ENCODE measurements around the gene GNAI1.

The GNAI1 gene

DNA sequence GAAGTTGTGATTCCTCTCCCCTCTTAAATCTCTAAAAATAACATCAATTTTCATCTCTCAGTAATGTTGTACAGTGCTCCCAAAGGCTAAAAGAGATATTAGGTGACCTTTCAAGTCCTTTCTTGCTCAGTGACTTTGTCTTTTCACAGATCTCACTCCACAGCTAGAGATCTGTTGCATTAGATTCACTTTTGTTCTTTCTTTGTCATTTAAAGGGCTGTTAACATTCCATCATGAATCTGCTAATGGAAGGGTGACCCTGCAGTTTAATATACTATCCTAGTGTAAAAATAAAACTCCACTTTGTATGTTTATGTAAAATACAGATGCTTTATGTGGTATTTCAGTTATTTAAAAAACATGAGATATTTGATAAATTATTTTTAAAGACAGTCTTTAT lies 30.5 kb downstream of the GNAI1 start:
- DNase-seq: no peak

DNA sequence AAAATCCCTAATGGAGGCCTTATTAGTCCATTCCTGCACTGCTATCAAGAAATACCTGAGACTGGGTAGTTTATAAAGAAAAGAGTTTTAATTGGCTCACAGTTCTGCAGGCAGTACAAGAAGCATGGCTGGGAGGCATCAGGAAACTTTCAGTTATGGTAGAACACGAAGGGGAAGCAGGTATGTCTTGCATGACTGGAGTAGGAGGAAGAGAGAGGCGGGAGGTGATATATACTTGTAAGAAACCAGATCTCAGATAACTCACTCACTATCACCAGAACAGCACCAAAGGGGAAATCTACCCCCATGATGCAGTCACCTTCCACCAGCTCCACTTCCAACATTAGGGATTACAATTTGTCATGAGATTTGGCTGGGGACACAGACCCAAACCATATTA lies 35.8 kb downstream of the GNAI1 start:
- DNase-seq: no peak

DNA sequence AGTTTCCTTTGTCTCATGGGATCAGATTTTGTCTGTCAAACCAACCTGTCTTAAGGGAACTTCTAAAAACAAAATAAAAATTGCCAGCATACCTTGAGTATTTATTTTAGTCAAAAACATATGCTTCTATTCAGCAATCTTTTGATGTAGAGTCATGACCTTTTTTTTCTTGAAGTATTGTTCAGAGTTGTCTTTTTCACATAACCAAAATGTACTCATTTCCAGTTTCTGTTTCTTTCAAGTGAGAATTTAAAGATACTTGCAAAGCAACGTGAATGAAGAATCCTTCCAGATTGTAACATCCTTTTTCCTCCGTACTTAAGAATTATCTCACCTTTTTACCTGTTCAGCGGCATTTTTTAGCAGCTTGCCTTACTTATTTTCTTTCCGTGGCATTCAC lies 37.8 kb downstream of the GNAI1 start:
- no peak for DNase-seq

DNA sequence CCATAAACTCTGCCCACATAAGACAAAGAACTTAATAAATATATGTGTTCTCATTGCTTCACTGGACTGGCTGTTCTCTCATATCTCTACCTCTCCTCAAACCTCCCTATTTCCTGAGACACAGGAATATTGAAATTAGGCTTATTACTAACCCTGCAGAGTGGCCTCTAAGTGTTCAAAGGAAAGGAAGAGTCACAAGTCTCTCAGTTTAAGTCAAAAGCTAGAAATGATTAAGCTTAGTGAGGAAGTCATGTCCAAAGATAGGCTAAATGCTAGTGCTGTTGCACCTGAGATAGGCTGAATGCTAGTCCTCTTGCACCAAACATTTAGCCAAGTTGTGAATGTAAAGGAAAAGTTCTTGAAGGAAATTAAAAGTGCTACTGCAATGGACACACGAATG lies 41.1 kb downstream of the GNAI1 start:
- DNase-seq: no peak

DNA sequence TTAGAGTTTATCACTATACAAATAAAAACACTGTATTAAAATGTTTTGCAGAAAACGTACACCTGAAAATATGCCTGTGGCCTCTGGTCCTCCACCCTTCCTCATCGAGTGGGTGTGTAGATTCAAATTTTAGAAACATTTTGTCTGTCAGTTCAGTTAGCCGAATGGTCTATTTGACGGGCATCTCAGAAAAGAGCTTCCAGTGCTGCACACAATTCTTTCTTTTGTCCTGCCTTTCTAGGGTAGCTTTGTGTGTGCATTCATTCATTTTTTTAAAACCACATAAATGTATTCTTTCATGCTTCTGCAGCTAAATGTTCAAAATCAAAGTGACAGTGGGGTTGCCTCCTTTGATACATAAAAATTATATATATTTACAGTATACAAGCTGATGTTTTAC lies 46.8 kb downstream of the GNAI1 start:
- no peak for DNase-seq

DNA sequence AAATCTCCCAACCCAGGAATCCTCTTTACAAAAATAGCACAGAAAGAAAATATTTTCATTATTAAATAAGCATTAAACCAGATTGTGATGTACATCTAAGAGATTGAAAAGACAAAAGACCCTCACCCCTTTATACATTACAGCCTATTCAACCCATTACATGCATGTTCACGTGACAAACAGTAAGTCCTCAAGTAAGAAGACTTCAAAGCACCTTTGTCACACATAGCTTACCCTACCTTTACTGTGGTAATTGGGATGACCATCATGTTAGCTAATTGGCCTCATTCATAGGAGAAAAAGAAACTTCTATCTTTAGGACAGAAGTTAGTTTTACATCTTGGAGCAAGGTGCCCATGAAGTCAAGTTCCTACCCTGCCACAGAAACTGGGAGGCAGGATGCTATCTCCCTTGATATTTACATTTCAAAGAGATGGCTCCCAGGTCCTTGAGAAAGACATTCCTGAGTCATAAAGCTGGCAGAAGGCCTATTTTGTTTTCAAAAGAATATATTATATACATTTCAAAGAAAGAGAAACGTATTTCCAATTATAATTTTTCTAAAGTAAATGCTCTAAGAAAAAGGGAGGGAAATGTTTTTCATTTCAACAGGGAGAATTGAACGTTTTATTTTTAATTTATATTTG lies 48.1 kb downstream of the GNAI1 start:
- DNase-seq: no peak

DNA sequence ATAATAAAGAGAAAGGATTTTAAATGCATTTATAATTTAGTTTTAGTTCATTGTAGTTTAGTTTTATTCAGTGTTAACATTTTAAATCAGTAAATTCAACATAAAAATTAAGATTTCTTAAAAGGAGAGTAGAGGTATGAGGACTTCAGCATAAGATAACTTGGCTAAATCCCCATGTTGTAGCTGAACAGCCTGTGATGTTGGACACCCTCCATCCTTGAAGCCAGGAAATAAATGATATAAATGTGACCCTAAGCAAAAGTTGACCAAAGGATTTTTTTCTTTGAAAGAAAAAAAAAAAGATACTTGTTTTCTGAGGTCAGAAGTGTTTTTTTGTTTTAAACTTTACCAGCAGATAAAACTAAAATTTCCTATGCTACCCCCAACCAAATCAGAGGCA lies 48.7 kb downstream of the GNAI1 start:
- no peak for DNase-seq

DNA sequence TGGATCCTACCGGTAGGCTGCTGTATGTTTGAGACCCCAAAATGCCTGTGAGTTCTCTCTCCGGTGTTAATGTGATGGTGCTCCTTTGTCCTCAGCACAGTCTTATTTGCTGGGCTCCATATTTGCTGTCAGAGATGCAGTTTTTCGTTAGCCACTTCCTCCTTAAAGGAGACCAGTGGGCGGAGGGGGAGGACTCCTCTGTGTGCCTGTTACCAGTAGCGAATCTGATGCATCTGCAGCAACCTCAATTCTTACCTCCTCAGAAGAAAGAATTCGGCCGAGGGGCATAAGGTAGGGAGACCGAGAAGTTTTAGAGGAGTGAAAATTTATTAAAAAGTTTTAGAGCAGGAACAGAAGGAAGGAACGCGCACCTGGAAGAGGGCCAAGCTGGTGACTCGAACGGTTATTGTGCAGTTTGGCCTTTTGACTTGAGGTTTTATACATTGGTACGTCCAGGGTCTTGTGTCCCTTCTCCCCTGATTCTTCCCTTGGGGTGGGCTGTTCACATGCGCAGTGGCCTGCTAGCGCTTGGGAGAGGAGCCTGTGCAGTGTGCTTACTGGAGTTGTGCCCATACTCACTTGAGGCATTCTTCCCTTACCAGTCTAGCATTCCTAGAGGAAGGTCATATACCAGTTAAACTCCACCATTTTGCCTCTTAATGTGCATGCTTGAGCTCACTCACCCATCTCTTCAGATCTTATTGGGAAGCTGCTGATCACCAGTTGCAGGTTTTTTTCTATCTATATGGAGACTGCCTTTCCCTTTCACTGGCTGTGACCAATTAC lies 49.5 kb downstream of the GNAI1 start:
- DNase-seq: no peak

DNA sequence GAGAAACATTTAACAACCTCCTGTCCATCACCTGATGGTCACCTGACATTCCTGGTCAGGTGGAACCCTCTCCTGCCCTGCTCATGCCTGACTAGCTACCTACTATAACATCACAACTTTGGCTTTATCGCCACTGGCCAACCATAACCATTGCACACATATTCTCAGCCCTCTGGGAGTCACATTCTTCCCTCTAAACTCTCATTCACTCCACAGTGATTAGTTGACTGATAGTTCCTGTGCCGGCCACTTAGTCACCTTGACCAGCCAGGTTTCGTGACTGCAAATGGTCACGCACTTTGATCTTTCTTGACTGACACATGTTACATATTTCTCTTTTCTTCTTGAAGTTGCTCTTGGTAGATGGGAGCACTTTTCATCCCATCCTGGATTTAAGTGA lies 50.1 kb downstream of the GNAI1 start:
- DNase-seq: no peak

DNA sequence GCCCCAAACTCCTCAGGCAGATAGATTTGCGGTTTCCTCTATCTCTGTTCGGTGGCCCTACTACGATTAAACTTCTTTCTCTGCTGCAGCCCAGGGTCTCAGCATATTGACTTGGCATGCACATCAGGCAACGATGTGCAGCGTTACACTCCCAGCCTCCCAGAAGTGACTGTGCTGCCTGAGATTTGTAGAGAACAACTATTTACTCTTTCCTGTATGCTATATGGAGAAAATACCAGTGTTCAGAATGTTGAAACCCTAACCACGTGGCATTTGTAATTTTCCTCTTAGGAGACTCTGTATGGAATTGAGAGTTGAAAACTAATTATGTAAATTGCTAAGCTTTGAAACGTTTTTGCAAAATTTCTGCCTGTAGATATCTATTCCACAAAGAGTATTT lies 50.9 kb downstream of the GNAI1 start:
- no peak for DNase-seq

DNA sequence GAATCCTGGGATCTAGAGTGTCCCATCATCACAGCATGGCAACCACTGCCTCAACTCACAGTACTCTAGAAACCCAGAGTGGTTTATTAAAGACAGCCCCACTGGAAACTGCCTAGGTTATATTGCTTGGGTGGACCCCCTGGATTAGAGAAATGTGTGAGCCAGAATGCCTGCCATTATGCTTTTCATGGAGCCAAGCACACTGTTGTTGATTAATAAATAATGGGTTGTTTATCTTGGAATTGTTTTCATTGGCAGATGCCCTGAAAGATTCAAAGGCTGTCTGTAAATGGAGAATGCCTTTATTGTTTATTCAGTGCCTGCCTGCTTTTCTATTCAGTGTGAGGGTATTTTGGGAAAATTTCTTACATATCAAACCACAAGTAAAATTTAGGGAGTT lies 52.1 kb downstream of the GNAI1 start:
- DNase-seq: no peak

DNA sequence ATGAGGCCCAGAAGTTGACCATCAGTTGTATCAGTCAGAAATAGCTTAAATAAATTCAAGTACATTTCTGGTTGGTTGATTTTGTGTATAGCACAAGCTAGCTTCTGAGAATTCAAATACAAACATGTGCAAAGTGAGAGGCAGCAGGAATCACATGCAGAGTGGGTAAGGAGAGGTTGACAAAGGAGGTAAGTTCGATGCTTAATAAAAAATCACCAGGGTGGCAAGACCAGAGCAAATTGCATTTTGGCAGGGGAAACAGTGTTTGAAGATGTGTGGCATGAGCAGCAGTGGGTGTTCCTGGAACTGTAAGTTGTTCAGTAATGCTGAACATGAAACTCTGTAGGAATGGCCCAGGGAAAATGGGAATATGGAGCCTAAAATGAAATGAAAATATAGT lies 52.6 kb downstream of the GNAI1 start:
- no peak for DNase-seq

DNA sequence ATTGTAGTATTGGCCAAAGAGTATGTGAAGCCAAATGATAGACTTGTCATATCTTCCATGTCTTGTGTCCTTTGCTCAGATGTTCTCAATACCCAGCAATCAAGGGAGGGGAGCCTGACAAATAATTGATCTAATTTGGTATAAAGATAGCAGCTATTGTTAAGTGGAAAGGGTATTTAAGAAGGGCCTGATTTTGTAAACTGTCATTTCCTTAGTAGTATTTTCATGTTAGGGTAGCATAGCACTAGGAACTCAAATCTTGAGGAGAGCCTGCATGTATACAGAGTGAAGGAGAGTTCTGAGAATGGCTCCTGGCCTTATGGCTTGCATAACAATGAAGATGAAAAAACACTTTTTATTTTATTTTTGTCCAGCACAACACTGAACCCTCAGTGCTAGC lies 53.1 kb downstream of the GNAI1 start:
- no peak for DNase-seq

DNA sequence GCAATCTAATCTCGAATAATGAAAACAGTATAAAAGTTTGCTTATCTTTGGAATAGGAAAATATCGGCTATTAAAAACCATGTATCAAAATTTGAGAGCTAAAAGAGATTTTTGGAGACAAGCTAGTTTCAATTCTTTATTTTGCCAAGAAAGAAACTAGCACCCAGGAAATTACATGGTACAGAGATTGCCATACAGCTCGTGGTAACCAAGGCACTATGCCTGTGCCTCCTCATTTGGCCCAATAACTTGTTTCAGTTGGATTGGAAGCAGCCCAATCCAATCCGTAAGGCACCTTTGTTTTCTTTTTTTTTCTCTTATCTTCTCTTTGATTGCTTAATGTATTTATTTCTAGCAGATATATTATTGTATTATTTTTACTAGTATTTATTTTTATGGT lies 55.0 kb downstream of the GNAI1 start:
- no peak for DNase-seq

DNA sequence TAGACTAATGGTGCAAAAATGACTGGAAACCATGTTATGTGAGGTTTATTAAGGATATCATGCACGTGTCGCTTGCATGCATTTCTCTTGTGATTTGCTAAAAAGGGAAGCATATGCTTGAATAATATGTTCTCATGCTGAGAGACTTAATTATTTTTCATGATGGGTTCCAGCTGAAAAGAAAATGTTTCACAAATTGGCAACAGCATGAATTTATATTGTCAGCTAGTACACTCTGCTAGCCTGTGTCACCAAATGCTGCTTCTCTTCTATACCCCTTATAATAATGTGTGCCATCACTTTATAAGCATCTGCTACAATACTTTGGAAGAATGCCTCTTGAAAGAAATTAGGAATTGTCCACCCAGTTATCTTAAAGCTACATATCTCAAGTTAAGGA lies 63.0 kb downstream of the GNAI1 start:
- no peak for DNase-seq

DNA sequence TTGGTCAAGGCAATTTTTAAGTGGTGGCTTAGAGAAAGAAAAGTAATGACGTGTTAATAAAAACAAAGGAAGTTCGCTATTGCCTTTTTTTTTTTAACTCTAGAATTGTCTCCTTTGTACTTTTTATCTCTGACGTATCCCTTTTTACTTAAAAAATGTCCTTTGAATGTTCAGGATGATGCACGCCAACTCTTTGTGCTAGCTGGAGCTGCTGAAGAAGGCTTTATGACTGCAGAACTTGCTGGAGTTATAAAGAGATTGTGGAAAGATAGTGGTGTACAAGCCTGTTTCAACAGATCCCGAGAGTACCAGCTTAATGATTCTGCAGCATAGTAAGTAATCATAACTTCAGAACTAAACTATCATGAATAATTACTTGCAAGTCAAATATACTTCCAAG lies 64.4 kb downstream of the GNAI1 start:
- DNase-seq: no peak

DNA sequence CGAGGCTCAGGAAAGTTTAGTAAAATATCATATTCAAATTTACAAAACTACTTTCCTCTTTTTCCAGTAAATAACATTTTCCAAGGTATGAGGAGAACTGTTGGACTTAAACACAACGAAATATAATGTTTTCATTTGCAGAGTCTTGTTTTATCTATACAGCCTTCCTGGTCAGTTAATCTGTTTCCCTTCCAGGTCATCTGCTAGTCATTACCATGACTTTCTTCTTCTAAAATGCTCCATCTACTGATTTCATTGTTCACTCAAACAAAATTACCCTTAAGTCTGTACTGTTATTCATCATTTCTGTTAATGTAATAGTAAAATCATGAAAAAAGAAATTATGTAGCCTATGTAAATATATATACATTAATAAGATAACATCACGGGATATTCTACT lies 69.8 kb downstream of the GNAI1 start:
- no peak for DNase-seq

DNA sequence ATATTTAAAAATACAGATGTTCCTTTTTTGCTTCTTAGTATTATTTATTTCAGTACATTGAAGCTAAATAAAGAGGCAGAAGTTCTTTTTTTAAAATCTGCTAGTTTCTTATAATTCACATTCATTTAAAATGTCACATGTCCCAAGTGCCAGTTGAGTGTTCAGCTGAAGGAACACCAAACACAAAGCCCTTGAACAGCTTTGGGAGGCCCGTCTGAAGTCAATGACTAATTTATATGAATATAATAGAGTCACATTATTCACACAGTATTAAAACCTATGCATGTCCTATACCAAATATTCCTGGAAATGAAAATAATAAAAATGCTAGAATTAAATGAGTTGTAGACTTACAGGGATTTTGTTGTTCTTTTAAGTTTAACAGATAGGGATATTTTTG lies 70.3 kb downstream of the GNAI1 start:
- DNase-seq: no peak

DNA sequence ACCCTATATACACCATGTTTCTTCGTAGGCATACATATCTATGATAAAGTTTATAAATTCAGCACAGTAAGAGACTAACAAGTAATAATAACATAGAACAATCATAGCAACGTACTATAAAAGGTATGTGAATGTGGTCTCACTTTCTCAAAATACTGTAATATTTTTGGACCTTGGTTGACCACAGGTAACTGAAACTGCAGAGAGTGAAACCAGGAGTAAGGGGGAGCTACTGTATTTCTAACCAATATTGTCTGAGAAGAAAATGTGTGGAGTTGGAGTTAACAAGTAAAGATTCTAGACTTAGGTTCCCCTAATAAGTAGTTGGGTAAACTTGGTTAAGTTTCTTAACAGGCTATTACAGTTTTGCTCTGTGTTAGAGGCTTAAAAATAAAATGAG lies 72.1 kb downstream of the GNAI1 start:
- DNase-seq: no peak

DNA sequence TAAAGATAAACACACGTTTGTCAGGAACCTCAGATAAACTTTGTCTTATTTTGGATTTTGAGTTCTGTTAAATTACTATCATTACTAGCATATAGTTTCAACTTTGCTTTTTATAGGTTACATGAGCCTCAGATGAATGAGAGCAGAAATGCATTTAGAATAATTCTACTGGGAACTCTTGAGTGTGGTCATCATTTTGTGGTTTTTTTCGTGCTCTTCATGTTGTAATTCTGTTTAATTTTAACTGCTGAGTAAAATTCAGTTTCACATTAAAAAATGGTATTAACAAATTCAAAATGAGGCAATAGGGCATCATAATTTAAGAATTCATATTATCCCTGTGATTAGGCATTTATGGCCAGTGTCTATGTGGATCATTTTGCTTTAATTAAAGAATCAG lies 72.9 kb downstream of the GNAI1 start:
- DNase-seq: no peak

DNA sequence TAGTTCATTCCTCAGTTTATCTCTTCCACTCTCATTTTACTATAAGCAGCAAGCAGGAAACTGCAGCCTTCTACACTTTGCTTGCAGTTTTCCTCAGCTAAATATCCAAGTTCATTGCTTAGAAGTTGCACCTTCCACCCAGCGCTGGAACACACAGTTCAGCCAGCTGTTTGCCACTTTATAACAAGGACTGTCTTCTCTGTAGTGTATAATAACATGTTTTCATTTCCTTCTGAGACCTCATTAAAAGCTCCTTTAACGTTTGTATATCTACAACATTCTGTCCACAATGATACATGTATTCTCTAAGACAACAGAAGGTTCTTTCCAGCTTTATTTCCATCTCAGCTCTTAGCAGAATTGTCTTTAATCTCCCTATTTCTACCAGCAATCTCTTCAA lies 74.1 kb downstream of the GNAI1 start:
- no peak for DNase-seq

DNA sequence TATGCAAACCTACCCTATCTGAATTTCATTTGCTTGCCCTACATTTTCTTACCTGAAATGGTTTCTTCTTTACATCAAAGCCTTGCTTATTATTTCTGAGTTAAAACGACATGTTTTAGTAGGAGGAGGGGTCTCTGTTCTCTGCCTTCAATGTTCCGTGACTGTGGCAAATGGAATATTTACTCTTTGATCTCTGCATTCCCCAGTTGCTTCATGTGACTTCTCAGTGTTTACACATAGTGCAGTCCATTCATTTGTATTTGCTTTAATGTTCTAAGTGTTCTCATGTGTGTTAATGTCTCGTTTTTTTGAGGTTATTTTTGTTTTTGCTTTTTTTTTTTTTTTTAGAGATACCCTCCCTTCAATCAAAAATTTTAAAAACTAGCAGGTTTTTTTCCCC lies 75.8 kb downstream of the GNAI1 start:
- DNase-seq: no peak

DNA sequence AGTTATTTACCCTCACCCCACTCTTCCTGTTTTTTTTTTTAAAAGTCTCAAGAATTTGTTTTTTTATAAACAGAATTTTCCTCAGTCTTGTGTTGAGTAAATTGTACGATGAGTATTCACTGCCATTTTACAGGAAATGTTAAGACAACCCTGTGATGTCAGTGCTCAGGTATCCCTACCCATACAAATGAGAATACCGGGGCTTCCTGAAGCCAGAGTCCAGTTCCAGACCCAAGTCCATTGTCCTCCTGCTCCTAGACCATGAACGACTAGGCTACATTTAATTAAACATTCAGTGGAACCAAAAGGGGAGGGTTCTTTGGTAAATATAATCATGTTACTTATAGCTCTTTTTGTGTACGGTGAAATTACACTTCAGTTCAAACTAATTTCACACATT lies 79.2 kb downstream of the GNAI1 start:
- DNase-seq: no peak

DNA sequence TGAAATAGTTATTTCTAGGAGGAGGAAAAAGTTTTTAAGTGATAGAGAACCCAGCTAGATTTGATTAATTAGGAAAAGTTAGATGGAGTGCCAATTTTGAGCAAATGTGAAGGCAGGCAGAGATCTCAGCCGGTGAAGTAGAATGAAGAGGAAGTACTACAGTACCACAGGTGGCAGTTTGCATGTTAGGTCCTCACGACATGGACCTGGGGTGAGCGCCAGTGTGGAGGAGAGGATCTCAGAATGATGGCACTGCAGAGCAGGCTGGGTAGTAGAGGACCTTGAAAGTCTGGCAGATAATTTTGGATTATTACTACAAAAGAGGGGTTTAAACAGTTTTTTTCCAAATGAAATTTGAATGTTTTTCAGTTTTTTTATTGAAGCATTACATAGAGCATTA lies 81.1 kb downstream of the GNAI1 start:
- no peak for DNase-seq

Measured in stimulated activated CD4-positive, alpha-beta T cell treated with anti-CD3 and anti-CD28 coated beads, Interleukin-4, amount 100 ng/mL, for 1 hour (primary cell).